HG03378 (cell line): ENCODE measurements around the gene GRAMD4.

Experiments
- ATAC-seq: cut with Tn5 transposase; IDR thresholded peaks from one replicate; pipeline ENCODE4 v1.9.1; 2021; ENCODE audit warnings: mild to moderate bottlenecking, moderate library complexity; ENCODE audit not compliant: unreplicated experiment

GRAMD4 gene

GRCh38 chr22:46596032-46596441, 24.1 kb upstream of the GRAMD4 start:
- ATAC-seq, result no peak

GRCh38 chr22:46596819-46597218, 23.4 kb upstream of the GRAMD4 start:
- ATAC-seq, result no peak

GRCh38 chr22:46598224-46598623, 22.0 kb upstream of the GRAMD4 start:
- no peak for ATAC-seq

GRCh38 chr22:46598737-46599424, 21.3 kb upstream of the GRAMD4 start:
- ATAC-seq, result no peak

GRCh38 chr22:46600273-46600796, 19.9 kb upstream of the GRAMD4 start:
- no peak for ATAC-seq

GRCh38 chr22:46602025-46602424, 18.2 kb upstream of the GRAMD4 start:
- ATAC-seq, result no peak

GRCh38 chr22:46604306-46604690, 15.9 kb upstream of the GRAMD4 start:
- no peak for ATAC-seq

GRCh38 chr22:46605117-46605516, 15.1 kb upstream of the GRAMD4 start:
- no peak for ATAC-seq

- ATAC-seq, result no peak
Observed at GRCh38 chr22:46606886-46607285, 13.3 kb upstream of the GRAMD4 start.

- no peak for ATAC-seq
Observed at GRCh38 chr22:46607483-46608114, 12.6 kb upstream of the GRAMD4 start.

GRCh38 chr22:46609175-46609690, 11.0 kb upstream of the GRAMD4 start:
- no peak for ATAC-seq

- no peak for ATAC-seq
Observed at GRCh38 chr22:46609724-46610201, 10.4 kb upstream of the GRAMD4 start.

GRCh38 chr22:46610356-46610755, 9.8 kb upstream of the GRAMD4 start:
- ATAC-seq, result no peak

- ATAC-seq, result no peak
Observed at GRCh38 chr22:46611189-46611588, 9.0 kb upstream of the GRAMD4 start.

- ATAC-seq, result no peak
Observed at GRCh38 chr22:46612341-46612903, 7.8 kb upstream of the GRAMD4 start.

GRCh38 chr22:46612904-46613605, 7.1 kb upstream of the GRAMD4 start:
- no peak for ATAC-seq

- no peak for ATAC-seq
Observed at GRCh38 chr22:46613606-46614021, 6.6 kb upstream of the GRAMD4 start.

- ATAC-seq, result no peak
Observed at GRCh38 chr22:46614025-46614931, 5.9 kb upstream of the GRAMD4 start.

- ATAC-seq, result no peak
Observed at GRCh38 chr22:46617207-46617985, 2.8 kb upstream of the GRAMD4 start.
